ENCODE results near the gene ATP2C1.

Gene ATP2C1

GRCh38 chr3:131008326-131008725 lies 114.4 kb downstream of the ATP2C1 start:
- Histone ChIP-seq H3K56ac (ENCODE audit: low read length) (no peak overlapping the region), H2BK120ac (ENCODE audit: low read depth, low read length) (no peak overlapping the region), H3K27me3 (ENCODE audit: insufficient read depth, low read length, poor library complexity) (no peaks in the 10 kb centered on the region), H3K9ac (ENCODE audit: low read length) (no peak overlapping the region), H3K79me1 (ENCODE audit: low read length) (no peaks in the 10 kb centered on the region), H3K4ac (ENCODE audit: low read depth, low read length) (no peak overlapping the region), H3K79me2 (ENCODE audit: control insufficient read depth, insufficient read depth, low read length) (no peaks in the 10 kb centered on the region), H4K5ac (ENCODE audit: low read length) (no peak overlapping the region), H3K36me3 (ENCODE audit: control insufficient read depth, insufficient read depth, low read length) (peaks cover 3% of the 10 kb centered on the region), H3K4me2 (ENCODE audit: low read length) (no peak overlapping the region), H2AK5ac (ENCODE audit: low read length) (no peak overlapping the region), H3K27ac (ENCODE audit: low read depth, low read length) (no peak overlapping the region), H2BK5ac (ENCODE audit: low read length) (no peak overlapping the region), H3K4me3 (ENCODE audit: low read length) (no peak overlapping the region), H3K23ac (ENCODE audit: low read length) (no peak overlapping the region), H2BK15ac (replicated peaks; ENCODE audit: low read depth) (no peak overlapping the region), H3K18ac (ENCODE audit: low read length) (no peak overlapping the region), H3K4me1 (ENCODE audit: control insufficient read depth, low read depth, low read length) (no peaks in the 10 kb centered on the region), H4K8ac (ENCODE audit: low read depth, low read length) (no peak overlapping the region)
- no CpG with 5 or more reads among the region's 1 CpG for WGBS (ENCODE audit: extremely low coverage, insufficient coverage, low lambda C conversion rate)
- no peak for DNase-seq

- no peak for DNase-seq
- Histone ChIP-seq H3K4me3 (ENCODE audit: low read length) (no peak overlapping the region), H4K8ac (ENCODE audit: low read depth, low read length) (no peak overlapping the region), H4K5ac (ENCODE audit: low read length) (no peak overlapping the region), H3K4ac (ENCODE audit: low read depth, low read length) (no peak overlapping the region), H3K79me2 (ENCODE audit: control insufficient read depth, insufficient read depth, low read length) (no peaks in the 10 kb centered on the region), H3K56ac (ENCODE audit: low read length) (no peak overlapping the region), H3K36me3 (ENCODE audit: control insufficient read depth, insufficient read depth, low read length) (peaks cover 4% of the 10 kb centered on the region), H3K4me1 (ENCODE audit: control insufficient read depth, low read depth, low read length) (no peaks in the 10 kb centered on the region), H2BK5ac (ENCODE audit: low read length) (no peak overlapping the region), H3K27ac (ENCODE audit: low read depth, low read length) (no peak overlapping the region), H3K27me3 (ENCODE audit: insufficient read depth, low read length, poor library complexity) (no peaks in the 10 kb centered on the region), H2BK120ac (ENCODE audit: low read depth, low read length) (no peak overlapping the region), H3K18ac (ENCODE audit: low read length) (no peak overlapping the region), H3K79me1 (ENCODE audit: low read length) (no peaks in the 10 kb centered on the region), H3K23ac (ENCODE audit: low read length) (no peak overlapping the region), H3K4me2 (ENCODE audit: low read length) (no peak overlapping the region), H2BK15ac (replicated peaks; ENCODE audit: low read depth) (no peak overlapping the region), H3K9ac (ENCODE audit: low read length) (no peak overlapping the region), H2AK5ac (ENCODE audit: low read length) (no peak overlapping the region)
- WGBS (ENCODE audit: extremely low coverage, insufficient coverage, low lambda C conversion rate), result no CpG with 5 or more reads among the region's 1 CpG
Measured at GRCh38 chr3:131009698-131010097, 115.8 kb downstream of the ATP2C1 start.

- no peak for DNase-seq
- no peak overlapping the region for H3K4me2 ChIP-seq (ENCODE audit: low read length)
- no peak overlapping the region for H2BK120ac ChIP-seq (ENCODE audit: low read depth, low read length)
- no peak overlapping the region for H3K4ac ChIP-seq (ENCODE audit: low read depth, low read length)
- no peak overlapping the region for H4K8ac ChIP-seq (ENCODE audit: low read depth, low read length)
- H3K27me3 ChIP-seq (ENCODE audit: insufficient read depth, low read length, poor library complexity), result no peaks in the 10 kb centered on the region
- no peak overlapping the region for H2AK5ac ChIP-seq (ENCODE audit: low read length)
- no peaks in the 10 kb centered on the region for H3K79me2 ChIP-seq (ENCODE audit: control insufficient read depth, insufficient read depth, low read length)
- H3K79me1 ChIP-seq (ENCODE audit: low read length), result peaks cover 2% of the 10 kb centered on the region
- no peak overlapping the region for H3K18ac ChIP-seq (ENCODE audit: low read length)
- H2BK15ac ChIP-seq (replicated peaks; ENCODE audit: low read depth), result no peak overlapping the region
- H3K4me1 ChIP-seq (ENCODE audit: control insufficient read depth, low read depth, low read length), result no peaks in the 10 kb centered on the region
- WGBS (ENCODE audit: extremely low coverage, insufficient coverage, low lambda C conversion rate), result no CpG with 5 or more reads among the region's 3 CpGs
- no peak overlapping the region for H3K27ac ChIP-seq (ENCODE audit: low read depth, low read length)
- no peak overlapping the region for H2BK5ac ChIP-seq (ENCODE audit: low read length)
- H3K9ac ChIP-seq (ENCODE audit: low read length), result no peak overlapping the region
- no peak overlapping the region for H4K5ac ChIP-seq (ENCODE audit: low read length)
- no peak overlapping the region for H3K56ac ChIP-seq (ENCODE audit: low read length)
- peaks cover 2% of the 10 kb centered on the region for H3K36me3 ChIP-seq (ENCODE audit: control insufficient read depth, insufficient read depth, low read length)
- H3K23ac ChIP-seq (ENCODE audit: low read length), result no peak overlapping the region
- no peak overlapping the region for H3K4me3 ChIP-seq (ENCODE audit: low read length)
Measured at GRCh38 chr3:131018970-131019369, 125.1 kb downstream of the ATP2C1 start.

- no peak overlapping the region for H3K56ac ChIP-seq (ENCODE audit: low read length)
- no peak overlapping the region for H3K4me3 ChIP-seq (ENCODE audit: low read length)
- H2BK15ac ChIP-seq (replicated peaks; ENCODE audit: low read depth), result no peak overlapping the region
- no peaks in the 10 kb centered on the region for H3K4me1 ChIP-seq (ENCODE audit: control insufficient read depth, low read depth, low read length)
- H2BK5ac ChIP-seq (ENCODE audit: low read length), result no peak overlapping the region
- peak; percentile 31 for DNase-seq
- H4K5ac ChIP-seq (ENCODE audit: low read length), result no peak overlapping the region
- no peak overlapping the region for H3K4me2 ChIP-seq (ENCODE audit: low read length)
- H3K9ac ChIP-seq (ENCODE audit: low read length), result no peak overlapping the region
- H3K79me2 ChIP-seq (ENCODE audit: control insufficient read depth, insufficient read depth, low read length), result no peaks in the 10 kb centered on the region
- no peak overlapping the region for H3K18ac ChIP-seq (ENCODE audit: low read length)
- no peak overlapping the region for H2AK5ac ChIP-seq (ENCODE audit: low read length)
- peaks cover under 1% of the 10 kb centered on the region for H3K36me3 ChIP-seq (ENCODE audit: control insufficient read depth, insufficient read depth, low read length)
- H3K4ac ChIP-seq (ENCODE audit: low read depth, low read length), result no peak overlapping the region
- no peak overlapping the region for H2BK120ac ChIP-seq (ENCODE audit: low read depth, low read length)
- no CpG with 5 or more reads among the region's 5 CpGs for WGBS (ENCODE audit: extremely low coverage, insufficient coverage, low lambda C conversion rate)
- H3K27ac ChIP-seq (ENCODE audit: low read depth, low read length), result no peak overlapping the region
- H4K8ac ChIP-seq (ENCODE audit: low read depth, low read length), result no peak overlapping the region
- no peaks in the 10 kb centered on the region for H3K27me3 ChIP-seq (ENCODE audit: insufficient read depth, low read length, poor library complexity)
- peaks cover 2% of the 10 kb centered on the region for H3K79me1 ChIP-seq (ENCODE audit: low read length)
- no peak overlapping the region for H3K23ac ChIP-seq (ENCODE audit: low read length)
Measured at GRCh38 chr3:131020122-131020693, 126.3 kb downstream of the ATP2C1 start.

- Histone ChIP-seq H3K56ac (ENCODE audit: low read length) (no peak overlapping the region), H3K18ac (ENCODE audit: low read length) (no peak overlapping the region), H3K36me3 (ENCODE audit: control insufficient read depth, insufficient read depth, low read length) (no peaks in the 10 kb centered on the region), H4K8ac (ENCODE audit: low read depth, low read length) (no peak overlapping the region), H2BK120ac (ENCODE audit: low read depth, low read length) (no peak overlapping the region), H2AK5ac (ENCODE audit: low read length) (no peak overlapping the region), H3K27me3 (ENCODE audit: insufficient read depth, low read length, poor library complexity) (no peaks in the 10 kb centered on the region), H3K79me1 (ENCODE audit: low read length) (peaks cover 2% of the 10 kb centered on the region), H3K9ac (ENCODE audit: low read length) (no peak overlapping the region), H2BK15ac (replicated peaks; ENCODE audit: low read depth) (no peak overlapping the region), H3K27ac (ENCODE audit: low read depth, low read length) (no peak overlapping the region), H4K5ac (ENCODE audit: low read length) (no peak overlapping the region), H3K79me2 (ENCODE audit: control insufficient read depth, insufficient read depth, low read length) (no peaks in the 10 kb centered on the region), H2BK5ac (ENCODE audit: low read length) (no peak overlapping the region), H3K4me1 (ENCODE audit: control insufficient read depth, low read depth, low read length) (no peaks in the 10 kb centered on the region), H3K4ac (ENCODE audit: low read depth, low read length) (no peak overlapping the region), H3K4me2 (ENCODE audit: low read length) (no peak overlapping the region), H3K23ac (ENCODE audit: low read length) (no peak overlapping the region), H3K4me3 (ENCODE audit: low read length) (no peak overlapping the region)
- WGBS (ENCODE audit: extremely low coverage, insufficient coverage, low lambda C conversion rate), result no CpG with 5 or more reads among the region's 1 CpG
- DNase-seq, result no peak
Measured at GRCh38 chr3:131025539-131025938, 131.7 kb downstream of the ATP2C1 start.

All from mesendoderm (in vitro differentiated cells).